ENCODE results near the gene SST. TPM values are rescaled to one million over a fixed set of nuclear protein-coding genes. Genes with fewer than 3 reads are reported as not detected.

The SST gene
- total and polyA plus RNA-seq, 2 of the 4 experiments (the other 2 are of a cell fraction): not detected

GRCh38 chr3:187694801-187695200 is 24.6 kb upstream of the SST start:
- no peak overlapping the region for H4K5ac ChIP-seq (ENCODE audit: low read depth, low read length)
- no peak for ATAC-seq (ENCODE audit: low read depth)
- no peak overlapping the region for H2BK5ac ChIP-seq (ENCODE audit: low read depth, low read length, poor library complexity, severe bottlenecking)
- H2AFZ ChIP-seq (replicated peaks; ENCODE audit: low read length, poor library complexity): no peak overlapping the region
- H4K20me1 ChIP-seq (ENCODE audit: insufficient read depth, low read length): no peaks in the 10 kb centered on the region
- TF ChIP-seq MAZ (IDR thresholded peaks at IDR 0.05; ENCODE audit: borderline replicate concordance, low read depth, low read length) (no peak), MAFK (IDR thresholded peaks at IDR 0.05; ENCODE audit: low read depth, low read length) (no peak), NFE2L2 (IDR thresholded peaks at IDR 0.05; ENCODE audit: low read depth, low read length) (no peak), ELK1 (IDR thresholded peaks at IDR 0.05; ENCODE audit: borderline replicate concordance, low read depth, low read length) (no peak), CHD1 (IDR thresholded peaks at IDR 0.05; ENCODE audit: low read depth, low read length) (no peak), MXI1 (IDR thresholded peaks at IDR 0.05; ENCODE audit: borderline replicate concordance, low read depth, low read length) (no peak), POLR2A (IDR thresholded peaks at IDR 0.05; ENCODE audit: low read depth, low read length) (no peak), BHLHE40 (IDR thresholded peaks at IDR 0.05; ENCODE audit: low read depth, low read length) (no peak), RCOR1 (IDR thresholded peaks at IDR 0.05; ENCODE audit: insufficient replicate concordance, low read length) (no peak)
- H3K56ac ChIP-seq (ENCODE audit: extremely low read depth, insufficient read depth, low read length): no peak overlapping the region
- no peak overlapping the region for H3K4ac ChIP-seq (ENCODE audit: low read depth, low read length)
- H3K4me3 ChIP-seq (ENCODE audit: insufficient read depth, low read depth, low read length): no peak overlapping the region
- H3K18ac ChIP-seq (ENCODE audit: low read depth, low read length): no peak overlapping the region
- no peaks in the 10 kb centered on the region for H3K4me1 ChIP-seq (ENCODE audit: control insufficient read depth, insufficient read depth, low read length)
- ChIA-PET POLR2A (ENCODE audit: unreplicated experiment) (no interaction called here), CTCF (no interaction called here)
- H3K27ac ChIP-seq (ENCODE audit: insufficient read depth, low read length): no peak overlapping the region
- no peak overlapping the region for H4K91ac ChIP-seq (ENCODE audit: insufficient read depth, low read depth, low read length)
- in situ Hi-C loops (cut with MboI; ENCODE audit: low sequenced_read_pairs): no loop called here
- H2AK5ac ChIP-seq (ENCODE audit: low read depth, low read length): no peak overlapping the region
- H3K79me1 ChIP-seq (ENCODE audit: low read depth in 1 of 2, low read length in 2 of 2): no peaks in the 10 kb centered on the region
- no peak overlapping the region for H3K23ac ChIP-seq (ENCODE audit: low read depth, low read length)
- H2BK120ac ChIP-seq (ENCODE audit: low read depth, low read length): no peak overlapping the region
- H3K27me3 ChIP-seq (ENCODE audit: control insufficient read depth, insufficient read depth, low read length): peaks cover 15% of the 10 kb centered on the region
- no peak overlapping the region for H3K14ac ChIP-seq (replicated peaks; ENCODE audit: low read depth, low read length)
- intact Hi-C loops (cut with micrococcal nuclease): no loop called here
- no peak overlapping the region for H3K4me2 ChIP-seq (ENCODE audit: low read depth, low read length)
- no peaks in the 10 kb centered on the region for H3K36me3 ChIP-seq (ENCODE audit: control insufficient read depth, insufficient read depth, low read length)
- BruUV-seq (replicated peaks): no TSS peak
- no peak overlapping the region for H2AK9ac ChIP-seq (replicated peaks; ENCODE audit: low read depth, low read length, poor library complexity)
- no peak overlapping the region for H2BK15ac ChIP-seq (ENCODE audit: low read depth, low read length)
- no peaks in the 10 kb centered on the region for H3K9me1 ChIP-seq (ENCODE audit: insufficient read depth, low read length)
- H4K8ac ChIP-seq (ENCODE audit: low read depth in 2 of 2, low read length in 2 of 2): no peak overlapping the region
- H2BK20ac ChIP-seq (ENCODE audit: low read depth, low read length): no peak overlapping the region
- no peaks in the 10 kb centered on the region for H3K9me3 ChIP-seq (ENCODE audit: control insufficient read depth, insufficient read depth, low read length)
- dilution Hi-C loops (cut with HindIII; ENCODE audit: low sequenced_read_pairs, unreplicated experiment): loop anchor here (25.0 kb wide), 2 partner anchors 382 to 482 kb away; no protein-coding TSS in a partner anchor
- no peak overlapping the region for H3K9ac ChIP-seq (ENCODE audit: low read depth, low read length)
- WGBS, 2 experiments (ENCODE audit: extremely low coverage in 2 of 2, insufficient read length in 1 of 2): no CpG with 5 or more reads among the region's 3 CpGs
- DNase-seq: peak; percentile 22

All from IMR-90 (cell line).